T-helper 1 cell treated with Interleukin-12 subunit alpha and Interleukin-12 subunit beta and Interleukin-4 antibody, amounts not matched to agents 30 μg/mL and 1 μg/mL, for 36 hours (primary cell): Measurements from ENCODE around the gene HASPIN.

Experiments
- H3K27ac Mint-ChIP-seq: one replicate; pipeline ENCODE4 v1.8.0; 2021; ENCODE audit warnings: mild to moderate bottlenecking, mixed read lengths
- H3K27me3 Mint-ChIP-seq: one replicate; pipeline ENCODE4 v1.8.0; 2021; ENCODE audit warnings: low read depth, mixed read lengths
- H3K36me3 Mint-ChIP-seq: one replicate; pipeline ENCODE4 v1.8.0; 2021; ENCODE audit warnings: low read depth, mixed read lengths
- H3K4me1 Mint-ChIP-seq: one replicate; pipeline ENCODE4 v1.8.0; 2021; ENCODE audit warnings: low read depth, mixed read lengths
- H3K4me3 Mint-ChIP-seq: one replicate; pipeline ENCODE4 v1.8.0; 2021; ENCODE audit warnings: mild to moderate bottlenecking, moderate library complexity, mixed read lengths
- H3K9me3 Mint-ChIP-seq: one replicate; pipeline ENCODE4 v1.8.0; 2021; ENCODE audit warnings: mixed read lengths

Gene HASPIN

DNA sequence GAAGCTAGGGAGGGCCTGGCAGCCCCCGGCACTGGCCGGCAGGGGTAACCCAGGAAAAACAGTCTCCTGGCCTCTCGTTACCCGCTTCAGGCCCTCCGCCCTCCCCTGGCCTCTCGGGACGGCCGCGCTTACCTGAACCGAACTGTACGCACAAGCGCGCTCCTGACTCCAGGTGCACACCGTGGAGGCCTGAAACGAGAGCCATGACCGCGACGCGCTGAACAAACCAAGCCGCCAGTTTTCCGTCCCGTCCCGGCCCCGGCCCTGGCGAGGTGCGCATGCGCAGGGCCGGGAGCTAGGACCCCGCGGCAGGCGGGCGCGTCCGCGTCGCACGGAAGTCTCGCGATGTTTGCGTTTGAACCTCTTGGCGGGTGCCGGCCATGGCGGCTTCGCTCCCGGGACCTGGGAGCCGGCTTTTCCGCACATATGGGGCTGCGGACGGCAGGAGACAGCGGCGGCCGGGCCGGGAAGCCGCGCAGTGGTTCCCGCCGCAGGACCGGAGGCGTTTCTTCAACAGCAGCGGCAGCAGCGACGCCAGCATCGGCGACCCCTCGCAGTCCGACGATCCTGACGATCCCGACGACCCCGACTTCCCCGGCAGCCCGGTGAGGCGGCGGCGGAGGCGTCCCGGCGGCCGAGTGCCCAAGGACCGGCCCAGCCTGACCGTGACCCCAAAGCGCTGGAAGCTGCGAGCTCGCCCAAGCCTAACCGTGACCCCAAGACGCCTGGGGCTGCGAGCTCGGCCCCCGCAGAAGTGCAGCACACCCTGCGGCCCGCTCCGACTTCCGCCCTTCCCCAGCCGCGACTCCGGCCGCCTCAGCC is at the start of gene HASPIN:
Gene HASPIN, plus strand, starts transcription at position 348 of the 822 bp plus-strand sequence. Its CDS starts 33 bp downstream, at position 381.
- no peaks in the 10 kb centered on the region for H3K9me3 Mint-ChIP-seq
- H3K4me3 Mint-ChIP-seq, result peak within 1 kb of the TSS; percentile 92
- peaks cover 51% of the 10 kb centered on the region for H3K4me1 Mint-ChIP-seq
- no peaks in the 10 kb centered on the region for H3K27me3 Mint-ChIP-seq
- H3K27ac Mint-ChIP-seq, result peak within 1 kb of the TSS; percentile 86
- H3K36me3 Mint-ChIP-seq, result peaks cover 53% of the 10 kb centered on the region

GRCh38 chr17:3675886-3676285 is 47.8 kb upstream of the HASPIN start:
- H3K36me3 Mint-ChIP-seq, result peaks cover 32% of the 10 kb centered on the region
- no peak overlapping the region for H3K27ac Mint-ChIP-seq
- peaks cover 7% of the 10 kb centered on the region for H3K4me1 Mint-ChIP-seq
- no peaks in the 10 kb centered on the region for H3K9me3 Mint-ChIP-seq
- H3K27me3 Mint-ChIP-seq, result no peaks in the 10 kb centered on the region
- no peak overlapping the region for H3K4me3 Mint-ChIP-seq

- Mint-ChIP-seq H3K27me3 (no peaks in the 10 kb centered on the region), H3K9me3 (no peaks in the 10 kb centered on the region), H3K4me3 (no peak overlapping the region), H3K4me1 (peaks cover 17% of the 10 kb centered on the region), H3K27ac (no peak overlapping the region), H3K36me3 (peaks cover 39% of the 10 kb centered on the region)
These were observed 45.4 kb upstream of the HASPIN start for GRCh38 chr17:3678095-3678820.

GRCh38 chr17:3678821-3679530 is 44.7 kb upstream of the HASPIN start:
- Mint-ChIP-seq H3K4me3 (no peak overlapping the region), H3K27me3 (no peaks in the 10 kb centered on the region), H3K9me3 (no peaks in the 10 kb centered on the region), H3K36me3 (peaks cover 39% of the 10 kb centered on the region), H3K4me1 (peaks cover 22% of the 10 kb centered on the region), H3K27ac (no peak overlapping the region)

DNA sequence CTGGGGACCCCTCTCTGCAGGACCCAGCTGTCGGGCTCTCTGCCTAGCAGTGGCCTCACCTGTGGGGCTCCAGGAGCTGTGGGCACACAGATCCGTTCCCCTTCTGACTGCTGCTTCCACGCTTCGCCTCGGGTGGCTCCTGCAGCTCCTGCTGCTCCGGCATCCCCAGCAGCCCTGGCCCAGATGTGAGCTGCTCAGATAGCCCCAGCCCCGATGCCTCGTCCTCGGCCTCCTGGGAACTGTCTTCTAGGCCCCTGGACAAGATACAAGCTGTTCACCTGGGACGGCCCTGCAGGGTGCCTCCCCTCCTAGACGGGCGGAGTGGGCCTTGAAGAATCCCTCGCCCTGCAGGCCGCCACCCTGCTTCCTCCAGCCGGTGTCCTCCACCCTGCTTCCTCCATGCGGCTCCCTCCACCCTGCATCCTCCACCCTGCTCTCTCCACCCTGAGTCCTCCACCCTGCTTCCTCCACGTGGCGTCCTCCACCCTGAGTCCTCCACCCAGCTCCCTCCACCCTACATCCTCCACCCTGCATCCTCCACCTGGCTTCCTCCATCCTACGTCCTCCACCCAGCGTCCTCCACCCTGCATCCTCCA is 44.1 kb upstream of the HASPIN start:
- Mint-ChIP-seq H3K9me3 (no peaks in the 10 kb centered on the region), H3K4me3 (no peak overlapping the region), H3K27me3 (no peaks in the 10 kb centered on the region), H3K4me1 (peaks cover 24% of the 10 kb centered on the region), H3K27ac (peak overlapping the region; percentile 57), H3K36me3 (peaks cover 42% of the 10 kb centered on the region)

DNA sequence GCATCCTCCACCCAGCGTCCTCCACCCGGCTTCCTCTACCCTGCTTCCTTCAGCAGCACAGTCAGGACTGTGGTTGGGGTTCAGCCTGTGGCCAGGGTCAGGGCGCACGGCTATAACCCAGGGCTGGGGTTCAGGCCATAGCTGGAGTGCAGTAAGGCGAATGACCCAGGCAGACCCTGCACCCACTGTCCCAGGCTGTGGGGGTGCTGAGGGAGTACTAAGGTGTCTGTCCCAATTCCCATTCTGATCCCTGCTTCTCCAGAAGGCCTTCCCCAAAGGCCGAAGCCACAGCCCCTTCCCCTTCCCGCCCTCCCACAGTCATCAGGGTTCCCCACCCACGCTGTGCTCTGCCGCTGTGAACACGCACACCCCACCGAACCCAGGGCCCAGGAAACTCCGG is 42.6 kb upstream of the HASPIN start:
- Mint-ChIP-seq H3K36me3 (peaks cover 37% of the 10 kb centered on the region), H3K9me3 (no peaks in the 10 kb centered on the region), H3K4me1 (peaks cover 26% of the 10 kb centered on the region), H3K27ac (no peak overlapping the region), H3K27me3 (no peaks in the 10 kb centered on the region), H3K4me3 (no peak overlapping the region)

- Mint-ChIP-seq H3K4me1 (peaks cover 26% of the 10 kb centered on the region), H3K9me3 (no peaks in the 10 kb centered on the region), H3K36me3 (peaks cover 34% of the 10 kb centered on the region), H3K27ac (peak overlapping the region; percentile 65), H3K4me3 (no peak overlapping the region), H3K27me3 (no peaks in the 10 kb centered on the region)
These were observed 42.1 kb upstream of the HASPIN start for GRCh38 chr17:3681565-3681964.

- H3K4me3 Mint-ChIP-seq, result no peak overlapping the region
- H3K9me3 Mint-ChIP-seq, result no peaks in the 10 kb centered on the region
- H3K36me3 Mint-ChIP-seq, result peaks cover 34% of the 10 kb centered on the region
- peaks cover 26% of the 10 kb centered on the region for H3K4me1 Mint-ChIP-seq
- H3K27me3 Mint-ChIP-seq, result no peaks in the 10 kb centered on the region
- H3K27ac Mint-ChIP-seq, result peak overlapping the region; percentile 65
These were observed 41.7 kb upstream of the HASPIN start for GRCh38 chr17:3682033-3682432.

- Mint-ChIP-seq H3K27ac (peak overlapping the region; percentile 45), H3K9me3 (no peaks in the 10 kb centered on the region), H3K4me1 (peaks cover 26% of the 10 kb centered on the region), H3K4me3 (no peak overlapping the region), H3K27me3 (no peaks in the 10 kb centered on the region), H3K36me3 (peaks cover 29% of the 10 kb centered on the region)
These were observed 40.6 kb upstream of the HASPIN start for GRCh38 chr17:3683054-3683511.

DNA sequence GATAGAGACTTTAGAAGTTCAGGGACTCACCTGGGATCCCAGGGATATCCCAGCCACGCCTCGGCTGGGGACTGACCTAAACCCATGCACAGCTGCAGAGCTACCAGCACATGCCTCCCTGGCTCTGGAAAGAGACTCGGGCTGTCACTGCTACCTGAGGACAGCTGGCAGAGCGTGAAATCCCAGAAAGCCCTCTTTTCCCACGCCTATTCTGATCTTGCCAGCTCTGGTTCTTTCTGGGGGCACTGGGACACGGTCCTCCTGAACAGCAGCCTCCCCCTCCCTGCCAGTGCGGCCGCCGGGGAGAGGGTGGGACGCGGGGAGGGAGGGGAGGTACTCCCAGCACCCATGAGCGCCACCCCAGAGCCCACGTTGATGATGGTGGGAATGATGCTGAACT is 38.5 kb upstream of the HASPIN start:
- no peak overlapping the region for H3K27ac Mint-ChIP-seq
- no peak overlapping the region for H3K4me3 Mint-ChIP-seq
- H3K4me1 Mint-ChIP-seq, result peaks cover 32% of the 10 kb centered on the region
- peaks cover 34% of the 10 kb centered on the region for H3K36me3 Mint-ChIP-seq
- no peaks in the 10 kb centered on the region for H3K9me3 Mint-ChIP-seq
- no peaks in the 10 kb centered on the region for H3K27me3 Mint-ChIP-seq

DNA sequence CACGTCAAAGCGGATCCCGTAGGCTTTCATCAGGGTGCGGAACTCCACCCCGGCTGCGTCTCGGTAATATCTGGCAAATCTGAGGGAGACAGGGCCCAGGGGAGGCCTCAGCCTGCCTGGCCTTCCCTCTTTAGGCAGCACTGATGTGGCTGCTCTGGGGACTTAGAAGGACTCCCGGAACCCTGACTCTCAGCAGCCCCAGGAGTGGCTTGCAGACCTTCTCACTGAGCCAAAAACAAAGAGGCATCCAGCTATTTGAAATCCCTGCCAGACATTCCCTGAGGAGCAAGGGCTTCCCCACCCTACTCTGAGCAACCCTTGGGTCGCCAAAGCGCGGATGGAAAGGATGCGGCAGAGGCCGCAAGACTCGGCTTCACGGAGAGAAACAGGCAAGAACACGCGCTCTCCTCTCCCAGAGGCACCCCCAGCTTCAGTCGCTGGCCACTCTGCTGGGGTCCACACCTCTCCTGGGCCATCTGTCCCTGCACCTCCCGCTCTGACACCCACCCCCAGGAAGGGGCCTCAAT is 35.6 kb upstream of the HASPIN start:
- Mint-ChIP-seq H3K4me1 (peaks cover 33% of the 10 kb centered on the region), H3K4me3 (no peak overlapping the region)

GRCh38 chr17:3688852-3689261 is 34.8 kb upstream of the HASPIN start:
- Mint-ChIP-seq H3K27me3 (no peaks in the 10 kb centered on the region), H3K36me3 (peaks cover 35% of the 10 kb centered on the region)

More for the DNA sequence above, 35.6 kb upstream of the HASPIN start:
- Mint-ChIP-seq H3K27ac (no peak overlapping the region), H3K9me3 (no peaks in the 10 kb centered on the region), H3K27me3 (no peaks in the 10 kb centered on the region), H3K36me3 (peaks cover 32% of the 10 kb centered on the region)

GRCh38 chr17:3689262-3690093 is 34.2 kb upstream of the HASPIN start:
- Mint-ChIP-seq H3K27ac (no peak overlapping the region), H3K36me3 (peaks cover 34% of the 10 kb centered on the region)

More at GRCh38 chr17:3688852-3689261, 34.8 kb upstream of the HASPIN start:
- H3K9me3 Mint-ChIP-seq, result no peaks in the 10 kb centered on the region
- peaks cover 31% of the 10 kb centered on the region for H3K4me1 Mint-ChIP-seq
- no peak overlapping the region for H3K27ac Mint-ChIP-seq
- H3K4me3 Mint-ChIP-seq, result no peak overlapping the region

More at GRCh38 chr17:3689262-3690093, 34.2 kb upstream of the HASPIN start:
- Mint-ChIP-seq H3K4me1 (peaks cover 32% of the 10 kb centered on the region), H3K27me3 (no peaks in the 10 kb centered on the region), H3K4me3 (no peak overlapping the region), H3K9me3 (no peaks in the 10 kb centered on the region)
